HG02840 (cell line): ENCODE results near the gene ZNF324.
"Not testable (repeated sequence)": the region's sequence is repeated elsewhere in the genome, so short reads cannot be mapped to it uniquely, and the experiment has no call there.

Source experiments
- ATAC-seq: cut with Tn5 transposase; IDR thresholded peaks from one replicate; pipeline ENCODE4 v1.9.1; 2021; ENCODE audit warnings: mild to moderate bottlenecking, moderate library complexity, moderate number of reproducible peaks; ENCODE audit not compliant: unreplicated experiment, low FRiP score

Gene ZNF324

DNA sequence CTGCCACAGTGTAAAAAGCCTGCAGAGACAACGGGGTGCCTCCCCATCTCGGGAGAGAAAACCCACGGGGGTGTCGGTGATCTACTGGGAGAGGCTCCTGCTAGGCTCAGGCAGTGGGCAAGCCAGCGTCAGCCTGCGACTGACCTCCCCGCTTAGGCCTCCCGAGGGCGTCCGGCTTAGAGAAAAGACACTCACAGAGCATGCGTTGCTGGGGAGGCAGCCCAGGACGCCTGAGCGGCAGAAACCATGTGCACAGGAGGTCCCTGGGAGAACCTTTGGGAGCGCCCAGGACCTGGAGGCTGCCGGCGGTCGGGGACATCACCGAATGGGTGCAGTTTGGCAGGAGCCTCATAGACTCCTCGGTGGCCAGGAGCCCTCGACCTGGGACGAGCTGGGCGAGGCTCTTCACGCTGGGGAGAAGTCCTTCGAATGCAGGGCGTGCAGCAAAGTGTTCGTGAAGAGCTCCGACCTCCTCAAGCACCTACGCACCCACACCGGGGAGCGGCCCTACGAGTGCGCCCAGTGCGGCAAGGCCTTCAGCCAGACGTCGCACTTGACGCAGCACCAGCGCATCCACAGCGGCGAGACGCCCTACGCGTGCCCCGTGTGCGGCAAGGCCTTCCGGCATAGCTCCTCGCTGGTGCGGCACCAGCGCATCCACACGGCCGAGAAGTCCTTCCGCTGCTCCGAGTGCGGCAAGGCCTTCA, 4.1 kb downstream of the ZNF324 start:
- ATAC-seq = not testable (repeated sequence)

GRCh38 chr19:58471736-58472135, 4.9 kb downstream of the ZNF324 start:
- ATAC-seq = no peak

DNA sequence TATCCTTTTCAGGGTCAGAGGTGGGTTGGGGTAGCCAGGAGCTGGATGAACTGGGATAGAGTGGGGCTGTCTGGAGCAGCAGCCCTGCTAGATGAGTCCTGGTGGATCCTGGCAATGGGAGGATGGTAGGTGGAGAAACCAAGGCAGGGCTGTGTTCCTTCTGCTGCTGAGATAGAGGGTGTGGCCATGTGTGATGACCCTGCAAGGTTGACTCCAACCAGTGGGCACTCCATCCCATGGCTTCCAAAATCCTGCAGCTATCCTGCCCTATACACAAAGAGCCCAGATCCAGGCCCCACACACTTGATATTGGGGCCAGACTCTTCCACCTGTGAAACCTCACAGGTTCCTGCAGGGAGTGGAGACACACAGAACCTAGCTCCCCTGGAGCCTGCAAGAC, 6.9 kb downstream of the ZNF324 start:
- no peak for ATAC-seq

- ATAC-seq = no peak
Observed at GRCh38 chr19:58474291-58474996, 7.6 kb downstream of the ZNF324 start.

DNA sequence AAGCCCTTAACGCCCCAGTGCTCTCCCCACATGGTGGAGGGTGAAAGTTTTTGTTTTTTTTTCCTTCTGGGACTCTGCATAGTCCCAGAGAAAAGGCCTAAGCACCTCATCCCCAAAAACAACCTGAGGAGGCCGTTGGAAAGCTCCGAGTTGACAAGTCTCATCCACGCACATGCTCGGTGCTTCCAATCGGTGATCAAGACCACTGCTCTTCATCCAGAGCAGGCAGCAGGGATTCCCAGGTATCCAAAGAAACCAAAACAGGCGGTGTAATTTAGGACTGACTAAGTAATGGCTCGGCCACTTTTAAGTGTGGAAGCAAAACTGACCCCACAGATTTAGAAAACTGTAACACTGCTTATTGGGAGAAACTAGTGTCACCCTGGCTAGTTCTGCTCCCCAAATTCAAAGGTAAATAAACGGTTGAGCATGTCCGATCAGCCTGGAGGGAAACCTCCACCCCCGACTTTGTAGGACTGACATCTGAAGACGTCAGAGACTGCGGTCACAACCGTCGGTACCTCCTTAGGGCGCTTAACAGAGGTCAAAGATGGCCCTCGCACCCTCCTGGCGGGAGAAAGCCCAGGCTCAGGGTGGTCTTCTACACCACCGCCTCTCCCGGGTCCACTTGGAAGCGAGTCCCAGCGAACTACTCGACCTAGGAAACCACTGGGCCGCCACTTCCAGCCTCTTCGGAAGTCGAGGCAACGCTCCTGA, 8.3 kb downstream of the ZNF324 start:
- ATAC-seq = no peak

DNA sequence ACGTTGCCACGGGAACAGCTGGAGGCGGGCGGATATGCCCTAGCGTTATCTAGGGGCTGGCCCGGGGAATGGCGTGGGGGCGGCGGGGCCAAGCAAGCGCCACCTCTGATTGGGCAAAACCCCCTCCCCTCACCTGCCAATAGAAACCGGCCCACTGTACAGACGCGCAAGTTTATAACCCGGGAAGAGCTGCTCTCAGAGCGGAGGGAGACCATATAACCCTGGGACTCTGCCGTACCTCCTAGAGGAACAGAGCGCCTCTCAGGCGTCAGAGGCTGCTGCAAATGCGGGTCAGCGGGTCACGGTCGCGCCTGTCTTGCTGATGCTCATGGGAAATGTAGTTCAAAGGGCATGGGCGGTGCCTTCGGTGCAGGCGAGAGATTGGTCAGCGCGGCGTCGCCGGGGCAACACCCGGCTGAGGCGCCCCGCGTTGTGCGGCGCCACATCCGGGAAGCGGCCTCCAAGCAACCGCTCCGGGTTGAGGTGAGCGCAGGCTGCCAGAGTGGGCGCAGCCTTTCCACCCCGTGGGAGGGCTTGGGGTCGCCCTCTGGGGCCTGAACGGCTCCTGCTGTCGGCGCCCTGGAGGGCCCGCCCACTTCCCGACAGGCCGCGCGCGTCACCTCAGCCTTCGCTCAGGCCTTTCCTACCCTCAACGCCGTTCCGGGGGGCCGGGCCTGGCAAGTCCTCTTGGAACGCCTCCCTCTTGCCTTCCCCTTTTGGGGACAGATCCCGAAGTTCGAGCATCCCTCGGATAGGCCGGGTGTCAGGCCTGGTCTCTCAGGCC, 9.0 kb downstream of the ZNF324 start, which contains the start of gene ZNF446:
Gene ZNF446 (plus strand): TSS at position 639 of the 784 bp plus-strand sequence. CDS start 867 bp downstream, outside the sequence.
- ATAC-seq = peak; percentile 87

DNA sequence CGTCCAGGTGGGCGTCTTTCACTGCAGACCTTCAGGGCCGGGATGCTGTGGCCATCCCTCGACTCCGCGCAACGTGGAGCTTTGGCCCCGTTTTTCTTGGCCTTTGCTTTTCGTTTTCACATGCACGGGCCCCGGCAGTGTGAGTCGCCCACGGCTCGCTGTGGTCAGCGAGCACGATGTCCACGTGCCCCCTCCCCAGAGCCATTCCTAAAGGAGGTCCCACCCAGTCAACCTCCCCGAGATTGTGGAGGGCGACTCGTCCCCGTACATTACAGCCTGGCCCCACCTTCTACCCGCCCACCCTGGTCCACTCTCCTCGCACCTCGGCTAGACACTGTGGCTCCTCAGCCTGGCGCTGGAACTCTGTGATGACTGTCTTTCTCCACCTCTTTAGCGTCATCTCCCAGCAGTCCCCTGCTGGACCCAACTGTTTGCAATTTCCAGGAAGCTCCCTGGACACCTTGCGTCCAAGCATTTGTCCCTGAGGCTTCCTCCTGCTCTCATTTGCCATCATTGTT, 9.7 kb downstream of the ZNF324 start:
- no peak for ATAC-seq

GRCh38 chr19:58477130-58477529, 10.2 kb downstream of the ZNF324 start:
- no peak for ATAC-seq

- no peak for ATAC-seq
Observed at GRCh38 chr19:58477871-58478270, 11.0 kb downstream of the ZNF324 start.

GRCh38 chr19:58479303-58479702, 12.4 kb downstream of the ZNF324 start:
- ATAC-seq = no peak

GRCh38 chr19:58479736-58480480, 13.0 kb downstream of the ZNF324 start:
- ATAC-seq = no peak

- no peak for ATAC-seq
Observed at GRCh38 chr19:58480481-58480830, 13.6 kb downstream of the ZNF324 start.

DNA sequence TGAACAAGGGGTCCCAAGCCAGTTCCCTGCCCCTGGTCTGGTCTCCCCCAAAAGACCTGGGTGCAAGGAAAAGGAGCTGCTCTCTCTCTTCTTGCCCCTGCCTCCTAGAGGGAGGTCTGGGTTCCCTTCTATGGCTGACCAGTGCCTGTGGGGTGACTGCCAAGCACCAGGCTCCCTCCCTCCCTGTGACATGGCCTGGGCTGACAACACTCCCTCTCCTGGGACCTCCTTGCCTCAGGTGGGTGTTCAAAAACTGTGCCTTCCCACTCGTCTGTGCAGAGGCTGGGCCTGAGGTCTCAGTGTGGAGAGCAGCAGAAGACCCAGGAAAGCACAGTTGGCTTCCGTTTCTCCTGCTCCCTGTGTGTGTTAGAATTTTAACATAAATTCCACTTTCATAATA, 14.0 kb downstream of the ZNF324 start:
- ATAC-seq = no peak

GRCh38 chr19:58482372-58482771, 15.5 kb downstream of the ZNF324 start:
- ATAC-seq = no peak

- no peak for ATAC-seq
Observed at GRCh38 chr19:58483776-58484175, 16.9 kb downstream of the ZNF324 start.

DNA sequence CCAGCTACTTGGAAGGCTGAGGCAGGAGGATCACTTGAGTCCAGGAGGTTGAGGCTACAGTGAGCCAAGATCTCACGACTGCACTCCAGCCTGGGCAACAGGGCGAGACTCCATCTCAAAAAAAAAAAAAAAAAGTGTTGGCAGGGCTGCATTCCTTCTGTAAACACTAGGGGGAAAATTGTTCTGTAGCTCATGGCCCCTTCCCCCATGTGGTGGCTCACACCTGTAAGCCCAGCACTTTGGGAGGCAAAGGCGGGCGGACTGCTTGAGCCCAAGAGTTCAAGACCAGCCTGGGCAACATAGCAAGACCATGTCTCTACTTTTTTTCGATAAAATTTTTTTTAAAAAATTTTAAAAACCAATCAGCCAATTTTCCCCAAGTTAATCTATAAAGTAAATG, 17.5 kb downstream of the ZNF324 start:
- not testable (repeated sequence) for ATAC-seq

DNA sequence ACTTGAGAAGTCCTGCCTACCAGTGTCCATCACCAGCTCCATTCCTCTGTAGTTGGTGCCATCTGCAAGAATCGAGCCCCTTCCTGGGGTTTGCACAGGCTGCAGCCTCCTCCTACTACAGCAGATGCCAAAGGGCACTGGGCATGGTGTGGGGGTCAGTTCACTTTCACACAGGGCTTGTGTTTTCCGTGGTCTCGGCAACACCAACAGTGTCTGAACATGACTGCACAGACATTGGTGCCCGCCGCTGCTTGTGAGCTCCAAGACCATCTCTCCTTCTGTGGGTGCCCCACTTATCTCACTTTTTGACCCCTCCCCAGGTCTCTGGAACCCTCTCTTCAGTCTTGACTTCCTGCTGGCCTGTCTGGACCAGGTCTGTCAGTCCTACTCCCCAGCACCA, 24.5 kb downstream of the ZNF324 start:
- no peak for ATAC-seq

- no peak for ATAC-seq
Observed at GRCh38 chr19:58492265-58492664, 25.4 kb downstream of the ZNF324 start.

GRCh38 chr19:58497634-58498170, 30.8 kb downstream of the ZNF324 start:
- no peak for ATAC-seq
